ENCODE data around the gene ABTB2.
"Not testable (repeated sequence)": the region's sequence is repeated elsewhere in the genome, so short reads cannot be mapped to it uniquely, and the experiment has no call there.

The ABTB2 gene

DNA sequence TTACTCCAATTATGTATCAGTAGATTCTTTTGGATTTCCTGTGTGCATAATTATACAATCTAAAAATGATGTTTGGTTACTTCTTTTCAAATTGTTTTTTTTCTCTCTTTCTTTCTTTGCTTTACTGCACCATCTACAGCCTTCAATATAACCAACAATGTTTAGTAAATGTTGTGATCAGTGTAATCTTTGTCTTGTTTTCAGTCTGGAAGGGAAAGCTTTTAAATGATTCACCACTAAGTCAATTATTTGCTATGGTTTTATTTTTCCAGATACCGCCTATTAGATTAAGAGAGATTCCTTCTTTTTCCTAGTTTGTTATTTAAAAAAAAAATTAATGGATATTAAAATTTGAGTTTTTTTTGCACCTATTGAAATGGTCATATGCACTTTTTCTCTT, 29.8 kb upstream of the ABTB2 start:
- Histone ChIP-seq H3K36me3 (ENCODE audit: control insufficient read depth, insufficient read depth, low read length) (no peaks in the 10 kb centered on the region), H3K4me3 (replicated peaks; ENCODE audit: low read depth, low read length) (no peak overlapping the region), H3K27me3 (replicated peaks; ENCODE audit: control insufficient read depth, insufficient read depth, low read length) (no peaks in the 10 kb centered on the region)
- DNase-seq (ENCODE audit: extremely low read depth, insufficient read length), result no peak
- TF ChIP-seq, protein P1, sequence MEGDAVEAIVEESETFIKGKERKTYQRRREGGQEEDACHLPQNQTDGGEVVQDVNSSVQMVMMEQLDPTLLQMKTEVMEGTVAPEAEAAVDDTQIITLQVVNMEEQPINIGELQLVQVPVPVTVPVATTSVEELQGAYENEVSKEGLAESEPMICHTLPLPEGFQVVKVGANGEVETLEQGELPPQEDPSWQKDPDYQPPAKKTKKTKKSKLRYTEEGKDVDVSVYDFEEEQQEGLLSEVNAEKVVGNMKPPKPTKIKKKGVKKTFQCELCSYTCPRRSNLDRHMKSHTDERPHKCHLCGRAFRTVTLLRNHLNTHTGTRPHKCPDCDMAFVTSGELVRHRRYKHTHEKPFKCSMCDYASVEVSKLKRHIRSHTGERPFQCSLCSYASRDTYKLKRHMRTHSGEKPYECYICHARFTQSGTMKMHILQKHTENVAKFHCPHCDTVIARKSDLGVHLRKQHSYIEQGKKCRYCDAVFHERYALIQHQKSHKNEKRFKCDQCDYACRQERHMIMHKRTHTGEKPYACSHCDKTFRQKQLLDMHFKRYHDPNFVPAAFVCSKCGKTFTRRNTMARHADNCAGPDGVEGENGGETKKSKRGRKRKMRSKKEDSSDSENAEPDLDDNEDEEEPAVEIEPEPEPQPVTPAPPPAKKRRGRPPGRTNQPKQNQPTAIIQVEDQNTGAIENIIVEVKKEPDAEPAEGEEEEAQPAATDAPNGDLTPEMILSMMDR (IDR thresholded peaks at IDR 0.05; ENCODE audit: insufficient read depth, low read length, poor library complexity, severe bottlenecking), result no peak

DNA sequence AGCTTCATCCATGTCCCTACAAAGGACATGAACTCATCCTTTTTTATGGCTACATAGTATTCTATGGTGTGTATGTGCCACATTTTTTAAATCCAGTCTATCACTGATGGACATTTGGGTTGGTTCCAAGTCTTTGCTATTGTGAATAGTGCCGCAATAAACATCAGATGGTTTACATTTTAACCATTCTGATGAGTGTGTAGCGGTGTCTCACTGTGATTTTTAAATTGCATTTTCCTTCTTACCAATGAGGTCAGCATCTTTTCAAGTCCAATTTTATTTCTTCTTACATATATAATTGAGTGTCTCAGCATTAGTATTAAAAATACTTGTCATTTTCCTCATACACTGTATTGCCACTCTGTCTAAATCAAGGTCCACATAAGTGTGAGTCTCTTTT, 28.5 kb upstream of the ABTB2 start:
- not testable (repeated sequence) for H3K4me3 ChIP-seq (replicated peaks; ENCODE audit: low read depth, low read length)

DNA sequence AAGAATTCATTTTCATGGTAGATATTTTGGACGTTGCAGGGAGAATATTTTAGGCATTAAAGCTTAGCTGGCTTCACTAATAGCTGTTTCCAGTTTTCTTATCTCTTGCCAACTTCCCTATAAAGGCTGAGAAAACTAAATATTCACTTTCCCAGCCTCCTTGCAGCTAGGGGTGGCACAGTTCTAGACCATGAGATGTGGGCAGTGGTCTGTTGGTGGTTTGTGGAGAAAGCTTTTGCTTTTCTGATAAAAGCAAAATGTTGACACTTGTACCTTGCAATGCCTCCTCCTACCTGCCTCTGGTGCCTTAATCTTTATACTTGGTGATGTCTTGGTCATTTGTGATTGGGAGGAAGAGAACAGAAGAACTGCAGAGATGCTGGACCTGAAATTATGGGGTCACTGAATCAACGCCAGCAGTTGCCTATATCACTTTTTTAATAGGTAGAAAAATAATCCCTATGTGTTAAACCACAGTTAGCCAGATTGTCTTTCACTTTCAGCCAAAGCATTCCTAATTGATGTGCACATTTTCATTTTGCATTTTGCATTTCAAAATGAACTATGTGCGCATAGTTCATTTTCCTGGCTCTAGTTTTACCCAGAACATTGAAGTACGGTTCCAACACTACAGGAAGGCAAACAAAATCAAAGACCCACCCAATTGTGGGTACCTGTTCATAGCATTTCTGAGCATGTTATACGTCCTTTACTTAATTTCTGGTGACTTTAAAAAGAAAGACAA, 24.9 kb upstream of the ABTB2 start:
- Histone ChIP-seq H3K27me3 (replicated peaks; ENCODE audit: control insufficient read depth, insufficient read depth, low read length) (no peaks in the 10 kb centered on the region), H3K4me3 (replicated peaks; ENCODE audit: low read depth, low read length) (no peak overlapping the region), H3K36me3 (ENCODE audit: control insufficient read depth, insufficient read depth, low read length) (no peaks in the 10 kb centered on the region)
- no peak for DNase-seq (ENCODE audit: extremely low read depth, insufficient read length)
- TF ChIP-seq, protein P1 (IDR thresholded peaks at IDR 0.05; ENCODE audit: insufficient read depth, low read length, poor library complexity, severe bottlenecking), result no peak

More for the DNA sequence above, 28.5 kb upstream of the ABTB2 start:
- H3K27me3 ChIP-seq (replicated peaks; ENCODE audit: control insufficient read depth, insufficient read depth, low read length); H3K36me3 ChIP-seq (ENCODE audit: control insufficient read depth, insufficient read depth, low read length); DNase-seq (ENCODE audit: extremely low read depth, insufficient read length): not testable (repeated sequence)

DNA sequence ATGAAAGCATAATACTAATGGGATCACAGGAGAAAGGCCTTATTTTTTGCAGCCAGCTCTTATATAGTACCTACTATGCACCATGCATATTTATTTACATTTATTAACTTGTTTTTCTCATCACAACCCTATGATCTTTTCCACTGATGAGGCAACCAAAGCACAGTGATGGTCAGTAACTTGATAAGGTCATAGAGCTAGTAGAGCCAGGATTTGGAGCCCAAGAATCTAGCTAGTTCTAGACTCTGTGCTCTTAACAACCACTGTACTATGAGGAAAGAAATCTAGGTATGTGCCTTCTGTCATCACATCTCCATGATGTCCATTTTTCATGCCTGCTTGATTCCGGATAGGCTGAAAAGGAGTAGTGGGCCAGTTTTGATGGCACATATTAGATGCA, 24.0 kb upstream of the ABTB2 start:
- H3K36me3 ChIP-seq (ENCODE audit: control insufficient read depth, insufficient read depth, low read length), result no peaks in the 10 kb centered on the region
- no peaks in the 10 kb centered on the region for H3K27me3 ChIP-seq (replicated peaks; ENCODE audit: control insufficient read depth, insufficient read depth, low read length)
- no peak for DNase-seq (ENCODE audit: extremely low read depth, insufficient read length)
- H3K4me3 ChIP-seq (replicated peaks; ENCODE audit: low read depth, low read length), result no peak overlapping the region
- TF ChIP-seq, protein P1 (IDR thresholded peaks at IDR 0.05; ENCODE audit: insufficient read depth, low read length, poor library complexity, severe bottlenecking), result no peak

DNA sequence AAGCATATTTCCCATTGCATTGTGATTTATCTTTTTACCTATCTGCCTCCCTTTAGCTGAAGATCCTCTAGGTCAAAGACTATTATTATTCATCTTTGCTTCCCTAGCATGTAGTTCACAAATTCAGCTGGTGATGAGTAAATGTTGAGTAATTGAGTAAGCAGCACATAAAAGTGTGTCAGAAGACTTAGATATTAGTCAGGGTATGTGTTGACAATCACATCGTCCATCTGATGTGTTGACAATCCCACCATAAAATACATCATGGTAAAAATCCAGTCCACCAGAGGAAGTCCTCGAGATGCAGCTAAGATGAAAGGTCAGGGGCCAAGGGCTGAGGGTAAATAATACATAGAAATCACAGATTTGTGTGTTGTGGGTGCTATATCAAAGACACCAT, 22.9 kb upstream of the ABTB2 start:
- no peaks in the 10 kb centered on the region for H3K27me3 ChIP-seq (replicated peaks; ENCODE audit: control insufficient read depth, insufficient read depth, low read length)
- DNase-seq (ENCODE audit: extremely low read depth, insufficient read length), result no peak
- H3K36me3 ChIP-seq (ENCODE audit: control insufficient read depth, insufficient read depth, low read length), result no peaks in the 10 kb centered on the region
- H3K4me3 ChIP-seq (replicated peaks; ENCODE audit: low read depth, low read length), result no peak overlapping the region
- TF ChIP-seq, protein P1 (IDR thresholded peaks at IDR 0.05; ENCODE audit: insufficient read depth, low read length, poor library complexity, severe bottlenecking), result no peak

DNA sequence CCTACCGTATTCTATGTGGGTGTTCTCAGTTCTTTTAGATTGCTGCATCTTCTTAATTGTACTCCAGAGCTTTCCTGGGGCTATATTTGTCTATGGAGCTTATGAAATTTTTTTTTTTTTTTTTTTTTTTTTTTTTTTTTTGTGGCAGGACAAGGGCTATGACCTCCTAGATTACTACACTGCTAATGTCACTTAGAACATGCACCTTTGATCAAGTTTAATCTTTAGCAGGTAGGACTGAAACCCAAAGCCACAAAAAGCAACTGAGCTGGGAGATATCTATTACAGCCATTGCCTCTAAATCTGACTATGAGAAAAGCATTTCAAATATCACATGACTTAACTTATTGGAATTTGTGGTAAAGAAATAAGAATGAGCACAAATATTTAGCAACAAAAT, 21.7 kb upstream of the ABTB2 start:
- DNase-seq (ENCODE audit: extremely low read depth, insufficient read length), result no peak
- no peak overlapping the region for H3K4me3 ChIP-seq (replicated peaks; ENCODE audit: low read depth, low read length)

More for the DNA sequence above, 21.7 kb upstream of the ABTB2 start:
- Histone ChIP-seq H3K36me3 (ENCODE audit: control insufficient read depth, insufficient read depth, low read length) (no peaks in the 10 kb centered on the region), H3K27me3 (replicated peaks; ENCODE audit: control insufficient read depth, insufficient read depth, low read length) (no peaks in the 10 kb centered on the region)
- TF ChIP-seq, protein P1 (IDR thresholded peaks at IDR 0.05; ENCODE audit: insufficient read depth, low read length, poor library complexity, severe bottlenecking), result no peak

Measured in GM06990 (cell line).